OCI-LY1 (cell line): ENCODE data around the gene PXDN.

Source experiments
- H2AFZ ChIP-seq: fragments of 200-600 bp; sonication (generic), shearing (Covaris generic); 2 replicates; pipeline ENCODE4 v1.6.0; 2014; ENCODE audit warnings: antibody characterized with exemption, mild to moderate bottlenecking, low read length
- H3F3A ChIP-seq: fragments of 200-600 bp; sonication (generic), shearing (Covaris generic); 2 replicates; pipeline ENCODE4 v1.6.0; 2014; ENCODE audit warnings: mild to moderate bottlenecking, antibody characterized with exemption, low read length, moderate library complexity; ENCODE audit not compliant: insufficient read depth
- H3K27ac ChIP-seq: fragments of 200-600 bp; sonication (generic); 2 replicates; pipeline ENCODE4 v1.5.1; 2014; ENCODE audit warnings: low read length, mixed run types, mild to moderate bottlenecking, low read depth; ENCODE audit not compliant: poor library complexity, severe bottlenecking
- H3K27me3 ChIP-seq: fragments of 200-600 bp; sonication (generic); 2 replicates; pipeline ENCODE4 v1.6.0; 2014; ENCODE audit warnings: antibody characterized with exemption, mild to moderate bottlenecking, low read length, moderate library complexity; ENCODE audit not compliant: insufficient read depth
- H3K36me3 ChIP-seq: fragments of 200-600 bp; sonication (generic); 2 replicates; pipeline ENCODE4 v1.6.1; 2014; ENCODE audit warnings: mild to moderate bottlenecking, antibody characterized with exemption, low read length, moderate library complexity, mixed read lengths; ENCODE audit not compliant: insufficient read depth
- H3K4me1 ChIP-seq: fragments of 200-600 bp; sonication (generic); 2 replicates; pipeline ENCODE4 v1.5.1; 2014; ENCODE audit warnings: mild to moderate bottlenecking, low read length, moderate library complexity; ENCODE audit not compliant: insufficient read depth, severe bottlenecking
- H3K4me2 ChIP-seq: fragments of 200-600 bp; sonication (generic), shearing (Covaris generic); 2 replicates; pipeline ENCODE4 v1.6.1; 2014; ENCODE audit warnings: low read length
- H3K4me3 ChIP-seq: fragments of 200-600 bp; sonication (generic); 2 replicates; pipeline ENCODE4 v1.5.1; 2014; ENCODE audit warnings: low read length, low read depth, mild to moderate bottlenecking, mixed read lengths; ENCODE audit not compliant: poor library complexity, severe bottlenecking
- H3K79me2 ChIP-seq: fragments of 200-600 bp; shearing (Covaris generic); 2 replicates; pipeline ENCODE4 v1.6.1; 2016; ENCODE audit warnings: mixed run types, low read length, mixed read lengths; ENCODE audit not compliant: insufficient read depth
- H3K9ac ChIP-seq: fragments of 200-600 bp; sonication (generic), shearing (Covaris generic); 2 replicates; pipeline ENCODE4 v1.6.1; 2014; ENCODE audit warnings: mild to moderate bottlenecking, low read length, mixed read lengths
- H3K9me2 ChIP-seq: fragments of 200-600 bp; sonication (generic), shearing (Covaris generic); 2 replicates; pipeline ENCODE4 v1.6.1; 2014; ENCODE audit warnings: low read depth, mild to moderate bottlenecking, low read length, mixed read lengths
- H3K9me3 ChIP-seq: fragments of 200-600 bp; shearing (Covaris generic); 2 replicates; pipeline ENCODE4 v1.6.1; 2014; ENCODE audit warnings: low read length, mixed read lengths
- H4K20me1 ChIP-seq: fragments of 200-600 bp; sonication (generic), shearing (Covaris generic); 2 replicates; pipeline ENCODE4 v1.6.0; 2016; ENCODE audit warnings: mild to moderate bottlenecking, low read length; ENCODE audit not compliant: insufficient read depth
- EZH2 ChIP-seq: fragments of 200-600 bp; sonication (generic), shearing (Covaris generic); IDR thresholded peaks from 2 replicates; pipeline ENCODE4 v1.8.0; 2017; ENCODE audit warnings: borderline replicate concordance, mixed run types, mild to moderate bottlenecking, antibody characterized with exemption, low read length, moderate library complexity, mixed read lengths
- TF ChIP-seq, protein P1 (sequence below): fragments of 200-600 bp; sonication (generic), shearing (Covaris generic); IDR thresholded peaks from 2 replicates; pipeline ENCODE4 v1.5.1; 2017; ENCODE audit warnings: mild to moderate bottlenecking, antibody characterized with exemption, low read length, moderate library complexity, mixed read lengths

Gene PXDN

DNA sequence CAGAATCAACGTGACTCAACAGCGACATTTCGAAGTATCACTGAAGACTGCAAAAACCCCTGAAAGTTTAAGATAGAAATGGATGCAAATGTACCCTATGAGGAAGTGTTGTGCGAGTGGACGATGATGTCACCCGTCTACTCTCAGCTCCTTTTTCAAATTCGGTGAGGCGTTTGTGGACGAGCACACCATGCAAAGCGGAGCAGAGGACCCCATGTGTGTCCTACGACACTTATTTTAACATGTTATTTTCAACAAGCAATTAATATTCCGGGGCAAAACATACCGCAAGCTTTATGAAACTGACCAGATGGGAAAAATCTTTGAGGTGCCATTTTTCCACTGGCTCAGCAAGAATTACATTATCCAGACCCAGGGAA, 2.0 kb downstream of the PXDN start:
- Histone ChIP-seq H3K4me3 (no peak overlapping the region), H3K9ac (no peak overlapping the region), H3K9me3 (no peaks in the 10 kb centered on the region), H3K27ac (no peak overlapping the region), H2AFZ (no peak overlapping the region), H3K79me2 (no peaks in the 10 kb centered on the region), H3F3A (no peaks in the 10 kb centered on the region), H3K4me1 (no peaks in the 10 kb centered on the region), H3K27me3 (no peaks in the 10 kb centered on the region), H3K36me3 (no peaks in the 10 kb centered on the region), H3K9me2 (no peaks in the 10 kb centered on the region), H4K20me1 (no peaks in the 10 kb centered on the region), H3K4me2 (no peak overlapping the region)
- no peak for TF ChIP-seq EZH2
- TF ChIP-seq, protein P1, sequence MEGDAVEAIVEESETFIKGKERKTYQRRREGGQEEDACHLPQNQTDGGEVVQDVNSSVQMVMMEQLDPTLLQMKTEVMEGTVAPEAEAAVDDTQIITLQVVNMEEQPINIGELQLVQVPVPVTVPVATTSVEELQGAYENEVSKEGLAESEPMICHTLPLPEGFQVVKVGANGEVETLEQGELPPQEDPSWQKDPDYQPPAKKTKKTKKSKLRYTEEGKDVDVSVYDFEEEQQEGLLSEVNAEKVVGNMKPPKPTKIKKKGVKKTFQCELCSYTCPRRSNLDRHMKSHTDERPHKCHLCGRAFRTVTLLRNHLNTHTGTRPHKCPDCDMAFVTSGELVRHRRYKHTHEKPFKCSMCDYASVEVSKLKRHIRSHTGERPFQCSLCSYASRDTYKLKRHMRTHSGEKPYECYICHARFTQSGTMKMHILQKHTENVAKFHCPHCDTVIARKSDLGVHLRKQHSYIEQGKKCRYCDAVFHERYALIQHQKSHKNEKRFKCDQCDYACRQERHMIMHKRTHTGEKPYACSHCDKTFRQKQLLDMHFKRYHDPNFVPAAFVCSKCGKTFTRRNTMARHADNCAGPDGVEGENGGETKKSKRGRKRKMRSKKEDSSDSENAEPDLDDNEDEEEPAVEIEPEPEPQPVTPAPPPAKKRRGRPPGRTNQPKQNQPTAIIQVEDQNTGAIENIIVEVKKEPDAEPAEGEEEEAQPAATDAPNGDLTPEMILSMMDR: no peak

DNA sequence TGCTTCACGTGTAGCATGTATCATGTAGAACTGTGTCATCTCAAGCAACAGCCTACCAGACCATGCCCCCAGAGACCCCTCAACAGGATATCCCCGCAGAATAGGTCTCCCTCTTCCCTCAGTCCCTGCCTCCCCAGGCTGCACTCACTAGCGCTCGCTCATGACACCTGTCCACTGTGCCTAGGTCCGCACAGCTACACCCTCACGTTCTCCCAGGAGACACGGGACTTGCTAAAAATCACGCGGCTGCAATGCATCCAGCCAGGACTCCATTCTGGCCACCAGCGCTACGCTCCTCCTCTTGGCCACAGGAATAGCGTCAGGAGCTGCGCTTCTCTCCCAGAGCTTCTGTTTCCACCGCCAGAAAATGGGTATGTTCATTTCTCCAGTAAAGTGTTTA, 2.5 kb downstream of the PXDN start:
- Histone ChIP-seq H3K79me2 (no peaks in the 10 kb centered on the region), H3K4me3 (no peak overlapping the region), H3K9me3 (no peaks in the 10 kb centered on the region), H3K4me2 (no peak overlapping the region), H3K36me3 (no peaks in the 10 kb centered on the region), H3K27me3 (no peaks in the 10 kb centered on the region), H4K20me1 (no peaks in the 10 kb centered on the region), H3F3A (no peaks in the 10 kb centered on the region), H3K9ac (no peak overlapping the region), H2AFZ (no peak overlapping the region), H3K4me1 (no peaks in the 10 kb centered on the region), H3K27ac (no peak overlapping the region), H3K9me2 (no peaks in the 10 kb centered on the region)
- TF ChIP-seq, protein P1: no peak
- no peak for TF ChIP-seq EZH2

- Histone ChIP-seq H3K27ac (no peak overlapping the region), H2AFZ (no peak overlapping the region), H3K79me2 (no peaks in the 10 kb centered on the region), H3F3A (no peaks in the 10 kb centered on the region), H3K9me2 (no peaks in the 10 kb centered on the region), H3K9ac (no peak overlapping the region), H3K4me3 (no peak overlapping the region), H3K27me3 (no peaks in the 10 kb centered on the region), H3K4me1 (no peaks in the 10 kb centered on the region), H3K9me3 (no peaks in the 10 kb centered on the region), H3K4me2 (no peak overlapping the region), H3K36me3 (no peaks in the 10 kb centered on the region), H4K20me1 (no peaks in the 10 kb centered on the region)
- TF ChIP-seq, protein P1: no peak
- no peak for TF ChIP-seq EZH2
Observed at GRCh38 chr2:1740716-1741589, 3.4 kb downstream of the PXDN start.
